Stimulated activated memory B cell treated with anti-CD40 and anti-IgM and Interleukin-4, amounts not matched to agents 10 μg/mL and 1 μg/mL and 100 μg/mL, for 72 hours (primary cell): ENCODE data around the gene RNF10.

Experiments used
- ATAC-seq: fragments of 150-1000 bp; cut with Tn5 transposase; 2 replicates; pipeline ENCODE4 v1.10.0; 2021
- H3K27ac Mint-ChIP-seq: one replicate; pipeline ENCODE4 v1.8.0; 2022; ENCODE audit warnings: mild to moderate bottlenecking, mixed read lengths
- H3K27me3 Mint-ChIP-seq: one replicate; pipeline ENCODE4 v1.8.0; 2022; ENCODE audit warnings: mixed read lengths
- H3K36me3 Mint-ChIP-seq: one replicate; pipeline ENCODE4 v1.8.0; 2022; ENCODE audit warnings: mixed read lengths
- H3K4me1 Mint-ChIP-seq: one replicate; pipeline ENCODE4 v1.8.0; 2022; ENCODE audit warnings: mixed read lengths
- H3K4me3 Mint-ChIP-seq: one replicate; pipeline ENCODE4 v1.8.0; 2022; ENCODE audit warnings: mild to moderate bottlenecking, moderate library complexity, mixed read lengths
- H3K9me3 Mint-ChIP-seq: one replicate; pipeline ENCODE4 v1.8.0; 2022; ENCODE audit warnings: mixed read lengths

Gene RNF10

DNA sequence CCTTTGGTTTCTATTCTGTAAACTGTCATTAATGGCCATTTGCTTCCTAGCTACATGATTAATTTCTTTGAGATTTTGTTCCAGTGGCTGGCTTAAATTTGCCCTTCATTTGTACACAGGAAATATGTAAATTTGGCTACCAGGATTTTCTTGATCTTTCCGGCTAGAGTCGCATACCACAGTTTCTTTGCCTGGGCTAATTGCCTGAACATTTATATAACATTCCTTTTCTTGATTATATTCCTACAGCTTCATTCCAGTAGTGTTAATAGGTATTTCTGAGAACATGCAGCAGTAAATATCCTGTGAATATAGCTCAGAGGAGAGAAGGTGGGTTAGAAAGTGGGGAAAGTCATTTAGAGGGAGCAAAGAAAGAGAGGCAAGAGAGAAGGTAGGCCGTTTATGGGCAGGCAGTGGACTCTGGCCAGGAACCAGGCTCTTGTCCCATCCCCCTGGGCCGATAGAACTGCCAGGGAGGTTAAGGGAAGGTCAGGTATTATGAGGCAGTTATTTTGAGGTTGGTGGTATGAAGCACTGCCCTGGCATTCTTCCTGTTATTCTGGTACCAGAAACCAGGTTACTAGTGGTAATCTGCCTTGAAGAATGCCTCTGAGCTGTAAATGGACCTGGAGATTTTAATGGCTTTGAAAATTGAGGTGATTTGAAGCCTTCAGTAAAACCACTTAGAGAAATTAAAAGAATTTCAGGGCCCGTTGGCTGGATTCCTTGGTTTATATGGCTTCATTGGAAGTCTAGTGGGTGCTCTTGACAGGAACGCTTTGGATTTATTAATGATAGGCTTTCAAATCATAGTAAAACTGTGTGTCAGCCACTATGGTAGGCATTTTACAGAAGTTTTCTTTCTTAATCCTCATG, 4.4 kb downstream of the RNF10 start:
- H3K27ac Mint-ChIP-seq, result peak overlapping the region; percentile 77
- peaks cover 60% of the 10 kb centered on the region for H3K4me1 Mint-ChIP-seq
- no peak for ATAC-seq
- H3K27me3 Mint-ChIP-seq, result no peaks in the 10 kb centered on the region
- H3K9me3 Mint-ChIP-seq, result no peaks in the 10 kb centered on the region
- peak overlapping the region; percentile 99 for H3K4me3 Mint-ChIP-seq
- H3K36me3 Mint-ChIP-seq, result peaks cover 7% of the 10 kb centered on the region

DNA sequence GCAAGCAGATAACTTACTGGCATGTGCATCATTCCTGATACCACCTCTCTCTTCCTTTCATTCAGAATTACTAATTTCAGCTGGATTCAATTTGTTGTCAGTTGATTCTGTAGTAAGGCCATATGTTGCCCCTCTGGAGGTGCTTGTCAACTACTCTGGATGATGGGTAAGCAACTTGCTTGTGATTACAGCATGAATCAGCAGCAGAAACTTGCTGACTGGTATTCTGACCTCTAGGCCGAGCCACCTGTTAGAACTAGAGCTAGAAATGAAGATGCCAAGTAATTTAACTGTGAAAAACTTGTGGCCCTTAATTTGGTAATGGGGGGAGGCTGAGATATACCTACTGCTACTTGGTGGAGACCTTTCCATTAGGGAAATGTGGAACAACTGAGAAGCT, 5.1 kb downstream of the RNF10 start:
- Mint-ChIP-seq H3K4me3 (no peak overlapping the region), H3K27me3 (no peaks in the 10 kb centered on the region), H3K4me1 (peaks cover 67% of the 10 kb centered on the region), H3K9me3 (no peaks in the 10 kb centered on the region), H3K36me3 (peaks cover 7% of the 10 kb centered on the region), H3K27ac (peak overlapping the region; percentile 77)
- ATAC-seq, result no peak

- peaks cover 7% of the 10 kb centered on the region for H3K36me3 Mint-ChIP-seq
- H3K27me3 Mint-ChIP-seq, result no peaks in the 10 kb centered on the region
- H3K4me1 Mint-ChIP-seq, result peaks cover 67% of the 10 kb centered on the region
- H3K4me3 Mint-ChIP-seq, result no peak overlapping the region
- ATAC-seq, result no peak
- no peak overlapping the region for H3K27ac Mint-ChIP-seq
- no peaks in the 10 kb centered on the region for H3K9me3 Mint-ChIP-seq
Measured at GRCh38 chr12:120540445-120540844, 6.3 kb downstream of the RNF10 start.

GRCh38 chr12:120542166-120542565, 8.0 kb downstream of the RNF10 start:
- Mint-ChIP-seq H3K4me3 (no peak overlapping the region), H3K36me3 (peaks cover 2% of the 10 kb centered on the region), H3K4me1 (peaks cover 50% of the 10 kb centered on the region), H3K9me3 (no peaks in the 10 kb centered on the region), H3K27me3 (no peaks in the 10 kb centered on the region), H3K27ac (no peak overlapping the region)
- ATAC-seq, result no peak

DNA sequence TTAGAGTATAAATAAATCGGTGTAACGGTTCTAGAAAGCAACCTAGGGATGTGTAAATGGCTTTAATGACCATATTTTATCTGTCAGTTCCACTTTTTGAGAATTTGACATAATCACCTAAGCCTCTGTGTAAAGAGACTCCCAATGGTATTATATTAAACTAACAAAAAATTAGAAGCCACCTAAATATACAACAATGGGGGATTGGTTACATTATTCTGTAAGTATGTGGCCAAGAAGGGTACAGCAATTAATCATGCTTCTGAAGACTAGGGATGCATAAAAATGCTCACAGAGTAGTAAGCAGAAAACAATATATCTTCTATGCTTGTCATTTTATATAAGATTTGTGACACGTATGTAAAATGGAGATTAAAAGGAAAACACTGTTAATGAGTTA, 10.5 kb downstream of the RNF10 start:
- Mint-ChIP-seq H3K36me3 (no peaks in the 10 kb centered on the region), H3K9me3 (no peaks in the 10 kb centered on the region), H3K4me1 (peaks cover 28% of the 10 kb centered on the region), H3K27me3 (no peaks in the 10 kb centered on the region), H3K27ac (no peak overlapping the region), H3K4me3 (no peak overlapping the region)
- no peak for ATAC-seq

DNA sequence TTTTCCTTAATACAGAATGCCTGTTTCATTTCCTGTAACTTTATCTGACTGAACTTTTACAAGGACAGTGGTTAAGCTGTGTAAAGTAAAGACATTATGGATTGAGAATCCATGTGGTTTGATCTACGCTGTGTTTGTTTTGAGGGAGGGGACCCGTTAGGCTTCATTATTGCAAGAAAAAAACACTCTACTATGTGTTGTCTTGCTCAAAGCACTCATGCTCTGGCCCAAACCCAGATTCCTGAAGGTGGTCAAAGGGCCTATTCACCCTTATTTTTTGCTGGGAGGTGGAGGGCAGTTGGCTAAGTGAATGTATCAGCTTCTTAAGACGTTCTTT, 11.9 kb downstream of the RNF10 start:
- no peak overlapping the region for H3K4me3 Mint-ChIP-seq
- no peaks in the 10 kb centered on the region for H3K27me3 Mint-ChIP-seq
- no peaks in the 10 kb centered on the region for H3K36me3 Mint-ChIP-seq
- no peak overlapping the region for H3K27ac Mint-ChIP-seq
- H3K4me1 Mint-ChIP-seq, result peaks cover 18% of the 10 kb centered on the region
- ATAC-seq, result no peak
- no peaks in the 10 kb centered on the region for H3K9me3 Mint-ChIP-seq

DNA sequence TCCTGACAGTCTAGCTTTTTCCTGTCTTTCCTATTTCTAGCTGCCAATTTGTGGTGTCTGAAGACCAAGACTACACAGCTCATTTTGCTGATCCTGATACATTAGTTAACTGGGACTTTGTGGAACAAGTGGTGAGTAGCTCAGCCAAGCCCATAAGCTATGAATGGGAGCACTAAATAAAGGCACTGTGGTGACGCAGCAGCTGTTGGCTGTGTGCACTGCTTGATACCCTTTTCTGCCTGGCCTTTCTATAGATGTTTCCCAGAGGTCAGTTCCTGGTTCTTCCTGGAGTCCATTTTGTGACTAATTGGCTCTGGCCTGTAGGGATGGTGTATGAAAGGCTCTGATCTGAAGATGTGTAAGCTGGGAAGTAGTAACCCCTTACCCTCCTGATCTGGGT, 20.5 kb downstream of the RNF10 start:
- H3K36me3 Mint-ChIP-seq, result peaks cover 32% of the 10 kb centered on the region
- no peaks in the 10 kb centered on the region for H3K4me1 Mint-ChIP-seq
- H3K4me3 Mint-ChIP-seq, result no peak overlapping the region
- no peak overlapping the region for H3K27ac Mint-ChIP-seq
- ATAC-seq, result no peak
- H3K9me3 Mint-ChIP-seq, result no peaks in the 10 kb centered on the region
- no peaks in the 10 kb centered on the region for H3K27me3 Mint-ChIP-seq

DNA sequence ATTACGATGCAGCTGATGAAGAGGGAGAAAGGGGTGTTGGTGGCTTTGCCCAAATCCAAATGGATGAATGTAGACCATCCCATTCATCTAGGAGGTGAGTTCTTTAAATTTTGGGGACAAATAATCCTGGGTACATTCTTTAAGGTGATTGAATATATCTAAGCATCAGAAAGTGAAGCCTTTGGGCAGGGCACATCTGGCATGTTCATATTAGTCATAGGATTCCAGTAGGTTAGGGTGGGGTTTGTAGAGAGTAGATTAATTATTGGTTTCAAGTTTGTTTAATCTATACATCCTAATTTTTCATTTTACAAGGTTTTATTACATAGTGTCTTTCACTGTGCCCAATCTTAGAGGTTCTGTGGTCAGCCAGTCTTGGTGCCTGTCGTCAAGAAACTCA, 23.4 kb downstream of the RNF10 start:
- Mint-ChIP-seq H3K4me1 (no peaks in the 10 kb centered on the region), H3K27me3 (no peaks in the 10 kb centered on the region), H3K9me3 (no peaks in the 10 kb centered on the region), H3K4me3 (no peak overlapping the region), H3K27ac (no peak overlapping the region), H3K36me3 (peaks cover 52% of the 10 kb centered on the region)
- no peak for ATAC-seq

DNA sequence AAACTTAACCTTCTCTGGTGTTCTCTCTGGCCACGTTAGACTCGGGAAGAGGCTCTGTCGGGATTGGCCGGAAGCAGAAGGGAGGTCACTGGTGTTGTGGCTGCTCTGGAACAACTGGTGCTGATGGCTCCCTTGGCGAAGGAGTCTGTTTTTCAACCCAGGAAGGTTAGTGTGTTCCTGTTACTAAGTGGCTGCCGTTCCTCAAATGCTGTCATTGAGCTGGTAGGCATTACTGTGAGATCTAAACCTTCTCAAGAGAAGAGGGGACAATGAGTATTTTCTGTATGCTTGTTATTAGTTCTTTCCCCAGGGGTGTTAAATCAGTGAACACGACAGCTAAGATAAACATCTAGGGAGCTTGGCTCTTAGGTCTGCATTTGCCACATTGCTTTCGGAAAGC, 28.8 kb downstream of the RNF10 start:
- Mint-ChIP-seq H3K27ac (no peak overlapping the region), H3K36me3 (peaks cover 66% of the 10 kb centered on the region), H3K27me3 (no peaks in the 10 kb centered on the region), H3K9me3 (no peaks in the 10 kb centered on the region), H3K4me3 (no peak overlapping the region), H3K4me1 (no peaks in the 10 kb centered on the region)
- no peak for ATAC-seq

DNA sequence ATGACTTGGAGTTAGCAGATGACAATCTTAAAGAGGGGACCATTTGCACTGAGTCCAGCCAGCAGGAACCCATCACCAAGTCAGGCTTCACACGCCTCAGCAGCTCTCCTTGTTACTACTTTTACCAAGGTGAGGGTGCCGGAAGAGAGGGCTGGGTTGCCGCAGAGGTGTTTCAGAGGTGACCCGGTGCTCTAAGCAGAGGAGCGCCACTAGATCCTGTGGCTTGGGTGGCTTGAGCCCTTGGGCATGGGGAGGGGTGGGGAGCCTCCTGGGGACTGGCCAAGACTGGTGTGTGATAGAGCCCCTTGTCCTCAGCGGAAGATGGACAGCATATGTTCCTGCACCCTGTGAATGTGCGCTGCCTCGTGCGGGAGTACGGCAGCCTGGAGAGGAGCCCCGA, 29.3 kb downstream of the RNF10 start:
- no peaks in the 10 kb centered on the region for H3K4me1 Mint-ChIP-seq
- no peaks in the 10 kb centered on the region for H3K27me3 Mint-ChIP-seq
- H3K36me3 Mint-ChIP-seq, result peaks cover 65% of the 10 kb centered on the region
- no peak overlapping the region for H3K4me3 Mint-ChIP-seq
- ATAC-seq, result no peak
- no peaks in the 10 kb centered on the region for H3K9me3 Mint-ChIP-seq
- no peak overlapping the region for H3K27ac Mint-ChIP-seq

GRCh38 chr12:120571299-120571698, 37.1 kb downstream of the RNF10 start:
- H3K36me3 Mint-ChIP-seq, result peaks cover 64% of the 10 kb centered on the region

DNA sequence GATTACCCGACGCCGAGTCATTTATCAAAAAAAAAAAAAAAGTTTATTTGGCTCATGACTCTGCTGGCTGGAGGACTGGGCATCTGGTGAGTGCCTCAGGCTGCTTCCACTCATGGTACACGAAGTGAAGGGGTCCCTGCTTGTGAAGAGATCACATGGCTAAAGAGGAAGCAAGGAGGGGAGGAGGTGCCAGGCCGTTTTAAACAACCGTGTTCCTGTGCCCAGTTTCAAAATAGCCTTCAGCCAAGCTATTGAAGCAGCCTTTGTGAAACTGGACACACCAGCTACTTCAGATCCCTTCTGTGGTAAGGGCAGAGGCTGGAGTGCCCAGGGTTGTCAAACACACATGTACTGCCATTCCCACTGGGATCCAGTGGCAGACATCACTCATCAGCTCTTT, 39.4 kb downstream of the RNF10 start:
- Mint-ChIP-seq H3K4me1 (no peaks in the 10 kb centered on the region), H3K4me3 (no peak overlapping the region), H3K27ac (no peak overlapping the region), H3K36me3 (peaks cover 57% of the 10 kb centered on the region), H3K9me3 (no peaks in the 10 kb centered on the region), H3K27me3 (no peaks in the 10 kb centered on the region)
- ATAC-seq, result no peak

More at GRCh38 chr12:120571299-120571698, 37.1 kb downstream of the RNF10 start:
- Mint-ChIP-seq H3K27ac (no peak overlapping the region), H3K27me3 (no peaks in the 10 kb centered on the region), H3K9me3 (no peaks in the 10 kb centered on the region), H3K4me1 (no peaks in the 10 kb centered on the region), H3K4me3 (no peak overlapping the region)
- no peak for ATAC-seq

DNA sequence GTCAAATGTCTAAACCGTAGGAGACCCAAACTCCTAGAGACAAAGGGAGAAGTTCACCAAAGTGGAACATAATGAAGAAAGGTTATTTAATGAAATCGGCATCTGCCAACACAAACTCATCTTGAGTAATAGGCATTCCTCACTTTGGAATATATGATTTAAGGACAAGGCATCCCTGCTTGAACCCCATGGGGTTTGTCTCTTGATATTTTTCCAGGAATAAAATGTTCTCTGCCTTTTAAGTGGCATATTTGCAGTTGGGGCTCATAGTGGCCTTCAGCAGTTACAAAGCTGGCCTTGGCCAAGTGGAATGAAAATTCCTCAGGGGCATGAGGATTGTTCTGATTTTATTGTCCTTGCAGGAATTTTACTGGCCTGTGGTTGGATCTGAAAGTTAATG, 40.0 kb downstream of the RNF10 start:
- Mint-ChIP-seq H3K4me3 (no peak overlapping the region), H3K27me3 (no peaks in the 10 kb centered on the region), H3K36me3 (peaks cover 52% of the 10 kb centered on the region), H3K27ac (no peak overlapping the region), H3K4me1 (peaks cover under 1% of the 10 kb centered on the region), H3K9me3 (no peaks in the 10 kb centered on the region)
- no peak for ATAC-seq

DNA sequence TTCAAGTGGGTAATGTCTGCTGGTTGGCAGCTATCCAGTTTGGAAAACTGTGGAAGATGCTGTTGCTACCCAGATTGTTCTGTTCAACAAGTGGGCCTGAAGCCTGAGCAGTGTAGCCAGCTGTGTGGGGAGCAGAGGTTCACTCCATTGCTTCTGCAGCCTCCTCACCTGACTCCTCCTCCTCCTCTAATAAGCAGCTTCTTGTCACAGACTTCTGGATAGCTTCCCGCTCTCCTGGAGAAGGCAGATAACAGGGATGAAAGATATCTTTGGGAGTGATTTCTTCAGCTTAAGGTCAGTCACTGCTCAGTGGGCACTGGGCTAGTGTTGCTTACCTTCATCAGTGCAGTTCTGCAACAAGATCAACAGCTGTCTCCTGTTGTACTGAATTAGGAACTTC, 45.0 kb downstream of the RNF10 start:
- Mint-ChIP-seq H3K36me3 (peaks cover 13% of the 10 kb centered on the region), H3K27ac (no peak overlapping the region)

GRCh38 chr12:120580787-120581723, 46.9 kb downstream of the RNF10 start, which contains the start of gene POP5:
TSS of gene POP5 (minus strand) at chr12:120581402. CDS start at chr12:120581362, 40 bp downstream.
- Mint-ChIP-seq H3K9me3 (no peaks in the 10 kb centered on the region), H3K4me1 (peaks cover 48% of the 10 kb centered on the region), H3K27ac (peak within 1 kb of the TSS; percentile 87), H3K27me3 (no peaks in the 10 kb centered on the region), H3K36me3 (peaks cover 8% of the 10 kb centered on the region), H3K4me3 (peak within 1 kb of the TSS; percentile 96)
- peak; percentile 98 for ATAC-seq

More for the DNA sequence above, 45.0 kb downstream of the RNF10 start:
- ATAC-seq, result no peak
- Mint-ChIP-seq H3K27me3 (no peaks in the 10 kb centered on the region), H3K9me3 (no peaks in the 10 kb centered on the region), H3K4me3 (no peak overlapping the region), H3K4me1 (peaks cover 44% of the 10 kb centered on the region)
